HG02870 (cell line): ENCODE results near the gene ADAMTS17.
"Not testable (repeated sequence)": the region's sequence is repeated elsewhere in the genome, so short reads cannot be mapped to it uniquely, and the experiment has no call there.

Source experiments
- ATAC-seq: cut with Tn5 transposase; IDR thresholded peaks from one replicate; pipeline ENCODE4 v1.9.1; 2021; ENCODE audit warnings: mild to moderate bottlenecking, moderate library complexity; ENCODE audit not compliant: unreplicated experiment

ADAMTS17 gene

GRCh38 chr15:99928429-99928981 is 413.3 kb downstream of the ADAMTS17 start:
- ATAC-seq: peak; percentile 83

DNA sequence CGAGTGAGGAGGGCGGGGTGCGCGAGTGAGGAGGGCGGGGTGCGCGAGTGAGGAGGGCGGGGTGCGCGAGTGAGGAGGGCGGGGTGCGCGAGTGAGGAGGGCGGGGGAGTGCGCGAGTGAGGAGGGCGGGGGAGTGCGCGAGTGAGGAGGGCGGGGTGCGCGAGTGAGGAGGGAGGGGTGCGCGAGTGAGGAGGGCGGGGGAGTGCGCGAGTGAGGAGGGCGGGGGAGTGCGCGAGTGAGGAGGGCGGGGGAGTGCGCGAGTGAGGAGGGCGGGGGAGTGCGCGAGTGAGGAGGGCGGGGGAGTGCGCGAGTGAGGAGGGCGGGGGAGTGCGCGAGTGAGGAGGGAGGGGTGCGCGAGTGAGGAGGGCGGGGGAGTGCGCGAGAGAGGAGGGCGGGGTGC is 415.2 kb downstream of the ADAMTS17 start:
- ATAC-seq: not testable (repeated sequence)

DNA sequence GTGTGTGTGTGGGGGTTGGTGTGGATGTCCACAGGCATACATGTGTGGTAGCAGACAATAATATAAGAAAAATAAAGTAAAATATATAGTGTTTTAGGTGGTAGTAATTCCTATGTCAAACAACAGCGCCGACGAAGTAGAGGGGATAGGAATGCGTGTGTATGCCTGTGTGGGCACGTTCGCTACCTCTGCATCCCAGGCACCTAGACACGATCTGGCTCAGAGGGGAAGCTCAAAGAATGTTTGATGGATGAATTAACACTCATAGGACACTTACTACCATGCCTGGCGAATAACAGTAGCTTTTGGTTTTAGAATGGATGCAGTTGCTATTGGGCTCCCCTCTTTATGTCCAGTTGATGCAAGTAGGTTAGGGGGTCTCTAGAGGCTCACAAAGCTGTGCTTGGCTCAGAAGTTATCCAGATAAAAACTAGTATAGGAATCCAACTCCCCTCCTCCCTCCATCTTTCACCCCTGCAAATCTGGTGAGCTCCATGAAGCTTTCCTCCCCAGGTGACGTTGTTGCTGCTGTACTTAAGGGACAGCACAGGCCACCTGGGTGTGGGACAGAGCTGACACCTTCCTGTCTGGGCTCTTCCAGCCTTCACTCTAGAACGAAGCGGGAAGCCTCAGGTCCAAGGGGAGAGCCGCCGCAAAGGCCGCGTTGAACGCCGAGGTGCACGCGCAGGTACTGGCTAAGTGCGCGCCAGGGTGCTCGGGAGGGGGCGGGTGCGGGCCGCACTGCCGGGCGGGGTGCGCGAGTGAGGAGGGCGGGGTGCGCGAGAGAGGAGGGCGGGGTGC is 415.9 kb downstream of the ADAMTS17 start:
- ATAC-seq: no peak

- no peak for ATAC-seq
These were observed 418.1 kb downstream of the ADAMTS17 start for GRCh38 chr15:99923711-99924110.
